ENCODE measurements around the gene RELT.

RELT gene

GRCh38 chr11:73349633-73350032 lies 26.6 kb upstream of the RELT start:
- Histone ChIP-seq H3K36me3 (ENCODE audit: insufficient read depth, low read length) (no peaks in the 10 kb centered on the region), H3K79me2 (ENCODE audit: control insufficient read depth, insufficient read depth, low read length, unreplicated experiment) (peaks cover 12% of the 10 kb centered on the region), H3K27ac (ENCODE audit: low read depth, low read length) (no peak overlapping the region), H2AFZ (ENCODE audit: low read length, unreplicated experiment) (no peak overlapping the region), H3K4me3 (ENCODE audit: low read depth, low read length) (no peak overlapping the region), H3K27me3 (ENCODE audit: insufficient read depth, low read length) (no peaks in the 10 kb centered on the region), H3K4me1 (ENCODE audit: control insufficient read depth, insufficient read depth, low read length, unreplicated experiment) (no peaks in the 10 kb centered on the region)

GRCh38 chr11:73350908-73351636 lies 25.1 kb upstream of the RELT start:
- H2AFZ ChIP-seq (ENCODE audit: low read length, unreplicated experiment): no peak overlapping the region
- no peak overlapping the region; the same call in 1 of the 2 replicates for H3K27ac ChIP-seq (ENCODE audit: low read depth, low read length)
- no peaks in the 10 kb centered on the region for H3K27me3 ChIP-seq (ENCODE audit: insufficient read depth, low read length)
- H3K36me3 ChIP-seq (ENCODE audit: insufficient read depth, low read length): no peaks in the 10 kb centered on the region
- H3K4me3 ChIP-seq (ENCODE audit: low read depth, low read length): no peak overlapping the region
- H3K4me1 ChIP-seq (ENCODE audit: control insufficient read depth, insufficient read depth, low read length, unreplicated experiment): no peaks in the 10 kb centered on the region
- no peaks in the 10 kb centered on the region for H3K79me2 ChIP-seq (ENCODE audit: control insufficient read depth, insufficient read depth, low read length, unreplicated experiment)

- Histone ChIP-seq H3K27me3 (ENCODE audit: insufficient read depth, low read length) (no peaks in the 10 kb centered on the region), H3K79me2 (ENCODE audit: control insufficient read depth, insufficient read depth, low read length, unreplicated experiment) (no peaks in the 10 kb centered on the region), H3K27ac (ENCODE audit: low read depth, low read length) (no peak overlapping the region), H3K36me3 (ENCODE audit: insufficient read depth, low read length) (no peaks in the 10 kb centered on the region; the same call in 1 of the 2 replicates), H3K4me3 (ENCODE audit: low read depth, low read length) (no peak overlapping the region), H2AFZ (ENCODE audit: low read length, unreplicated experiment) (no peak overlapping the region), H3K4me1 (ENCODE audit: control insufficient read depth, insufficient read depth, low read length, unreplicated experiment) (no peaks in the 10 kb centered on the region)
Observed at GRCh38 chr11:73353422-73353821, 22.8 kb upstream of the RELT start.

GRCh38 chr11:73355109-73355508 lies 21.1 kb upstream of the RELT start:
- Histone ChIP-seq H3K27me3 (ENCODE audit: insufficient read depth, low read length) (no peaks in the 10 kb centered on the region), H3K36me3 (ENCODE audit: insufficient read depth, low read length) (peaks cover 1% of the 10 kb centered on the region; the same call in 1 of the 2 replicates), H3K4me3 (ENCODE audit: low read depth, low read length) (no peak overlapping the region), H3K79me2 (ENCODE audit: control insufficient read depth, insufficient read depth, low read length, unreplicated experiment) (no peaks in the 10 kb centered on the region), H3K27ac (ENCODE audit: low read depth, low read length) (no peak overlapping the region), H2AFZ (ENCODE audit: low read length, unreplicated experiment) (no peak overlapping the region), H3K4me1 (ENCODE audit: control insufficient read depth, insufficient read depth, low read length, unreplicated experiment) (peaks cover 15% of the 10 kb centered on the region)

GRCh38 chr11:73356979-73357860 lies 19.0 kb upstream of the RELT start:
- H3K27me3 ChIP-seq (ENCODE audit: insufficient read depth, low read length): no peaks in the 10 kb centered on the region
- H3K4me3 ChIP-seq (ENCODE audit: low read depth, low read length): no peak overlapping the region
- H3K27ac ChIP-seq (ENCODE audit: low read depth, low read length): no peak overlapping the region
- no peak overlapping the region for H2AFZ ChIP-seq (ENCODE audit: low read length, unreplicated experiment)
- no peaks in the 10 kb centered on the region for H3K79me2 ChIP-seq (ENCODE audit: control insufficient read depth, insufficient read depth, low read length, unreplicated experiment)
- H3K36me3 ChIP-seq (ENCODE audit: insufficient read depth, low read length): peaks cover 15% of the 10 kb centered on the region
- peaks cover 15% of the 10 kb centered on the region for H3K4me1 ChIP-seq (ENCODE audit: control insufficient read depth, insufficient read depth, low read length, unreplicated experiment)

GRCh38 chr11:73358071-73358470 lies 18.1 kb upstream of the RELT start:
- H3K4me1 ChIP-seq (ENCODE audit: control insufficient read depth, insufficient read depth, low read length, unreplicated experiment): peaks cover 15% of the 10 kb centered on the region

DNA sequence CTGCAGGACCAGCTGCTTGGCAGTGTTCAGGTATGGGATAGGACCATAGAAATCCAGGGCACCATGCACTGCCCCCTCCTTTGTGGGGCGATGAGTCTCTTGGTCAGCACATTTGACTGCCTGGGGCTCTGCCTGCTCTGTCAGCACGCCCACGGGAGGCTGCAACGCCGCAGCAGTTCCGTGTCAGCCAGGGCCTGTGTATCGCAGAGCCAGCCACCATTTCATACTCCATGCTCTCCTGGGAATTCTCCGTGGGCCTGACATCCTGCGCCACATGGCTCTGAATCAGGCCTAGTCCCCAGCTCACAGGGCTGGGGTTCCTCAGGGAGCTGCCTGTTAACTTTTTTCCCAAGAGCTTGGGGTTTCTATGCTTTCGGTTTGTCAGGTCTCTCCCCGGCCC lies 16.9 kb upstream of the RELT start:
- peak overlapping the region; percentile 23; the same call in 1 of the 2 replicates for H3K4me3 ChIP-seq (ENCODE audit: low read depth, low read length)
- H3K36me3 ChIP-seq (ENCODE audit: insufficient read depth, low read length): peaks cover 22% of the 10 kb centered on the region
- H3K4me1 ChIP-seq (ENCODE audit: control insufficient read depth, insufficient read depth, low read length, unreplicated experiment): peaks cover 15% of the 10 kb centered on the region
- H3K27ac ChIP-seq (ENCODE audit: low read depth, low read length): peak overlapping the region; percentile 73
- H2AFZ ChIP-seq (ENCODE audit: low read length, unreplicated experiment): no peak overlapping the region
- H3K79me2 ChIP-seq (ENCODE audit: control insufficient read depth, insufficient read depth, low read length, unreplicated experiment): no peaks in the 10 kb centered on the region
- no peaks in the 10 kb centered on the region for H3K27me3 ChIP-seq (ENCODE audit: insufficient read depth, low read length)

More at GRCh38 chr11:73358071-73358470, 18.1 kb upstream of the RELT start:
- Histone ChIP-seq H3K36me3 (ENCODE audit: insufficient read depth, low read length) (peaks cover 22% of the 10 kb centered on the region), H3K27ac (ENCODE audit: low read depth, low read length) (no peak overlapping the region), H3K27me3 (ENCODE audit: insufficient read depth, low read length) (no peaks in the 10 kb centered on the region), H3K79me2 (ENCODE audit: control insufficient read depth, insufficient read depth, low read length, unreplicated experiment) (no peaks in the 10 kb centered on the region), H3K4me3 (ENCODE audit: low read depth, low read length) (no peak overlapping the region), H2AFZ (ENCODE audit: low read length, unreplicated experiment) (no peak overlapping the region)

DNA sequence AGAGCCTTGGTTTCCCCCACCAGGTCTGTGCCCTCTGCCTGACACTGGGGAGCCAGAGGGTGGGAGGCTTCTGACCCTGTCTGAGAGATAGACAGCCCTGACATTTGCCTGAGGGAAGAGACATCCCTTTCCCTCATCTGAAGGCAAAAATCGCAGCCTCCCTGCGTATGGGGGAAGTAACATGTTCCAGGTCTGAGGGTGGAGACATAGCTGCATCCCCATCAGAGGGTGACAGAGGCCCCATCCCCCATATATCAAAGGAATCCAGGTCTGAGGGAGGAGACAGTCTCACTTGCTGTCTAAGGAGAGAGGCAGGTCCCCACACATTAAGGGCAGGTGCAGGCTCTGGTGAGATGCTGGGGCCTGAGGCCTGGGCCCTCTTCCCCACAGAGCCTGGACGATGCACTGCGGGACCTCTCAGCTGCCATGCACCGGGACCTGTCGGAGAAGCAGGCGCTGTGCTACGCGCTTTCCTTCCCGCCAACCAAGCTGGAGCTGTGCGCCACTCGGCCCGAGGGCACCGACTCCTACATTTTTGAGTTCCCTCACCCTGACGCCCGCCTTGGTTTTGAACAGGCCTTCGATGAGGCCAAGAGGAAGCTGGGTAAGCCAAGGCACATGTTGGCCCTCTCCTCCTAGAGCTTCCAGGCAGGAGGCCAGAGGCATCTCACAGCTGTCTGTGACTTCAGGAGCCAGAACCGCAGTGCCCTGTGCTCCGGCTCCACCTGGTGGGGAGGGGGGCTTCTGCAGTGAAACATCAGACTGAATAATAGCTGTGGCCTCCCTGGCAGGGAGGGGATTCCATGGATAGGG lies 16.1 kb upstream of the RELT start:
- Histone ChIP-seq H3K27ac (ENCODE audit: low read depth, low read length) (peak overlapping the region; percentile 73), H3K4me3 (ENCODE audit: low read depth, low read length) (0 out of 2 replicates have a peak overlapping the region, but pooled peaks have one; percentile 23), H3K79me2 (ENCODE audit: control insufficient read depth, insufficient read depth, low read length, unreplicated experiment) (no peaks in the 10 kb centered on the region), H3K27me3 (ENCODE audit: insufficient read depth, low read length) (no peaks in the 10 kb centered on the region), H2AFZ (ENCODE audit: low read length, unreplicated experiment) (no peak overlapping the region), H3K36me3 (ENCODE audit: insufficient read depth, low read length) (peaks cover 22% of the 10 kb centered on the region), H3K4me1 (ENCODE audit: control insufficient read depth, insufficient read depth, low read length, unreplicated experiment) (peaks cover 15% of the 10 kb centered on the region)

- Histone ChIP-seq H3K79me2 (ENCODE audit: control insufficient read depth, insufficient read depth, low read length, unreplicated experiment) (no peaks in the 10 kb centered on the region), H3K27me3 (ENCODE audit: insufficient read depth, low read length) (no peaks in the 10 kb centered on the region), H3K27ac (ENCODE audit: low read depth, low read length) (no peak overlapping the region), H3K36me3 (ENCODE audit: insufficient read depth, low read length) (peaks cover 24% of the 10 kb centered on the region), H3K4me1 (ENCODE audit: control insufficient read depth, insufficient read depth, low read length, unreplicated experiment) (peaks cover 15% of the 10 kb centered on the region), H3K4me3 (ENCODE audit: low read depth, low read length) (no peak overlapping the region), H2AFZ (ENCODE audit: low read length, unreplicated experiment) (no peak overlapping the region)
Observed at GRCh38 chr11:73360743-73361369, 15.3 kb upstream of the RELT start.

Measured in ACC112 (cell line).